Measurements from ENCODE around the gene SLC22A14. TPM values are rescaled to one million over a fixed set of nuclear protein-coding genes. Genes with fewer than 3 reads are reported as not detected.

The SLC22A14 gene
- total and polyA plus RNA-seq, 10 of the 15 experiments (the other 5 are each of a cell fraction or from before 2014, with no cell fraction given): not detected

DNA sequence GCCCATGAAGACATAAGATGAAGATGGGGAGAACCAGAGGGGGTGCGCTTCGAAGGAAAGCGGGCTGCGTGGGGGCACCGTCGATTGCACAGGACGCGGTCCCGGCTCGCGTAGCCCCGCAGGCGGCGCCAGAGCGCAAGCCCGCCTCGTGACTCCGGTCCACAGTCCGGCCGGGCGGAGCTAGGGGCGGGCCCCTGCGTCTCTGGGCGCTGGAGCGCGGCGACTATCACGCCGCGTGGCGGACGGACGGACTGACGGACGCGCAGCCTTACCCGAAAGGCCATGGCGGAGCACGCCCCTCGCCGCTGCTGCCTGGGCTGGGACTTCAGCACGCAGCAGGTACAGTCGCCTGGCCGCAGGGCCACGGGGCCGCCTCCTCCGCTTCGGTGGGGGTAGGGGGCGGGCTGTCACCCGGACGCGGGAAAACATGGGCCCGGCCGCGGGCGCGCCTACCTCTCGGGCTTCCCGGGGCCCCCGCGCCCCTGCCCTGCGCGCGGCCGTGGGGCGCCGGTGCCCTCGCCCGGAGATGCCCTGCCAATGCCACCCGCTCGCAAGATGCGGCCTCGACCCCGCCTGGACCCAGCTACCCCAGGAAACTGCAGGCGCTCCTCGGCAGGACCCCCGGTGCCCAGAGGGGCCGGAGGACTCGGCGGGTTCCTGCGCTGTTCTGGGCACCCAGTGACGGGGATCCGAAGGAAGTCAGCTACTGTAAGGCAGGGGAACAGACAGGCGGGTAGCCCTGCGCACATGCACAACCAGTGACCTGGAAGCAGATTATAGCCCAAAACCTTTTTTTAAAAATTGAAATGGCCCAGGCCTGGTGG lies 64.7 kb downstream of the SLC22A14 start, which contains the start of gene XYLB (continued):
- TF ChIP-seq TAF1 (IDR thresholded peaks at IDR 0.05; ENCODE audit: borderline replicate concordance, low read depth, low read length) (peak; percentile 25; the same call in 1 of the 2 replicates), FOXM1 (IDR thresholded peaks at IDR 0.05; ENCODE audit: low read depth, low read length) (no peak), RBBP5 (conservative IDR thresholded peaks at IDR 0.05) (no peak), ZNF622 (IDR thresholded peaks at IDR 0.05) (no peak), TCF7 (IDR thresholded peaks at IDR 0.05; ENCODE audit: borderline replicate concordance) (no peak), ZNF207 (IDR thresholded peaks at IDR 0.05; ENCODE audit: borderline replicate concordance) (no peak), ZNF24 (IDR thresholded peaks at IDR 0.05) (no peak), ESRRA (IDR thresholded peaks at IDR 0.05; ENCODE audit: low read length) (no peak), MXI1 (IDR thresholded peaks at IDR 0.05; ENCODE audit: low read depth, low read length) (peak; percentile 88), CBX3 (IDR thresholded peaks at IDR 0.05; ENCODE audit: borderline replicate concordance, low read depth) (no peak), NFYB (IDR thresholded peaks at IDR 0.05; ENCODE audit: insufficient read depth, low read depth, low read length) (no peak), YBX1 (IDR thresholded peaks at IDR 0.05) (no peak), BACH1 (IDR thresholded peaks at IDR 0.05; ENCODE audit: borderline replicate concordance) (peak; percentile 94), ZNF384 (IDR thresholded peaks at IDR 0.05; ENCODE audit: borderline replicate concordance, low read depth, low read length) (no peak), PAX8 (IDR thresholded peaks at IDR 0.05) (no peak), EZH2 (IDR thresholded peaks at IDR 0.05; ENCODE audit: borderline replicate concordance, control insufficient read depth, low read depth, low read length) (no peak), ATF7 (IDR thresholded peaks at IDR 0.05; ENCODE audit: low read depth) (no peak), YY1 (IDR thresholded peaks at IDR 0.05; ENCODE audit: low read depth, low read length) (peak; percentile 67), PAX5 (IDR thresholded peaks at IDR 0.05; ENCODE audit: borderline replicate concordance, low read depth, low read length) (peak; percentile 87; the same call in 1 of the 2 replicates), SMAD1 (IDR thresholded peaks at IDR 0.05; ENCODE audit: low read depth, partially characterized antibody) (no peak), IKZF1 (conservative IDR thresholded peaks at IDR 0.05) (peak; percentile 76), SIX5 (IDR thresholded peaks at IDR 0.05; ENCODE audit: low read depth, low read length, severe bottlenecking) (no peak), SMAD5 (IDR thresholded peaks at IDR 0.05; ENCODE audit: low read depth) (no peak), JUND (IDR thresholded peaks at IDR 0.05; ENCODE audit: low read depth, low read length) (no peak)
- TF ChIP-seq, protein P1, sequence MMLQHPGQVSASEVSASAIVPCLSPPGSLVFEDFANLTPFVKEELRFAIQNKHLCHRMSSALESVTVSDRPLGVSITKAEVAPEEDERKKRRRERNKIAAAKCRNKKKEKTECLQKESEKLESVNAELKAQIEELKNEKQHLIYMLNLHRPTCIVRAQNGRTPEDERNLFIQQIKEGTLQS (IDR thresholded peaks at IDR 0.05; ENCODE audit: borderline replicate concordance, extremely low read depth, low read depth, low read length): 0 out of 2 replicates have a peak, but pooled peaks have one; percentile 23
- TF ChIP-seq, protein P2, sequence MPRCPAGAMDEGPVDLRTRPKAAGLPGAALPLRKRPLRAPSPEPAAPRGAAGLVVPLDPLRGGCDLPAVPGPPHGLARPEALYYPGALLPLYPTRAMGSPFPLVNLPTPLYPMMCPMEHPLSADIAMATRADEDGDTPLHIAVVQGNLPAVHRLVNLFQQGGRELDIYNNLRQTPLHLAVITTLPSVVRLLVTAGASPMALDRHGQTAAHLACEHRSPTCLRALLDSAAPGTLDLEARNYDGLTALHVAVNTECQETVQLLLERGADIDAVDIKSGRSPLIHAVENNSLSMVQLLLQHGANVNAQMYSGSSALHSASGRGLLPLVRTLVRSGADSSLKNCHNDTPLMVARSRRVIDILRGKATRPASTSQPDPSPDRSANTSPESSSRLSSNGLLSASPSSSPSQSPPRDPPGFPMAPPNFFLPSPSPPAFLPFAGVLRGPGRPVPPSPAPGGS (IDR thresholded peaks at IDR 0.05; ENCODE audit: borderline replicate concordance, insufficient read depth, low read depth, low read length, poor library complexity, severe bottlenecking): peak; percentile 24
- TF ChIP-seq, protein P3, sequence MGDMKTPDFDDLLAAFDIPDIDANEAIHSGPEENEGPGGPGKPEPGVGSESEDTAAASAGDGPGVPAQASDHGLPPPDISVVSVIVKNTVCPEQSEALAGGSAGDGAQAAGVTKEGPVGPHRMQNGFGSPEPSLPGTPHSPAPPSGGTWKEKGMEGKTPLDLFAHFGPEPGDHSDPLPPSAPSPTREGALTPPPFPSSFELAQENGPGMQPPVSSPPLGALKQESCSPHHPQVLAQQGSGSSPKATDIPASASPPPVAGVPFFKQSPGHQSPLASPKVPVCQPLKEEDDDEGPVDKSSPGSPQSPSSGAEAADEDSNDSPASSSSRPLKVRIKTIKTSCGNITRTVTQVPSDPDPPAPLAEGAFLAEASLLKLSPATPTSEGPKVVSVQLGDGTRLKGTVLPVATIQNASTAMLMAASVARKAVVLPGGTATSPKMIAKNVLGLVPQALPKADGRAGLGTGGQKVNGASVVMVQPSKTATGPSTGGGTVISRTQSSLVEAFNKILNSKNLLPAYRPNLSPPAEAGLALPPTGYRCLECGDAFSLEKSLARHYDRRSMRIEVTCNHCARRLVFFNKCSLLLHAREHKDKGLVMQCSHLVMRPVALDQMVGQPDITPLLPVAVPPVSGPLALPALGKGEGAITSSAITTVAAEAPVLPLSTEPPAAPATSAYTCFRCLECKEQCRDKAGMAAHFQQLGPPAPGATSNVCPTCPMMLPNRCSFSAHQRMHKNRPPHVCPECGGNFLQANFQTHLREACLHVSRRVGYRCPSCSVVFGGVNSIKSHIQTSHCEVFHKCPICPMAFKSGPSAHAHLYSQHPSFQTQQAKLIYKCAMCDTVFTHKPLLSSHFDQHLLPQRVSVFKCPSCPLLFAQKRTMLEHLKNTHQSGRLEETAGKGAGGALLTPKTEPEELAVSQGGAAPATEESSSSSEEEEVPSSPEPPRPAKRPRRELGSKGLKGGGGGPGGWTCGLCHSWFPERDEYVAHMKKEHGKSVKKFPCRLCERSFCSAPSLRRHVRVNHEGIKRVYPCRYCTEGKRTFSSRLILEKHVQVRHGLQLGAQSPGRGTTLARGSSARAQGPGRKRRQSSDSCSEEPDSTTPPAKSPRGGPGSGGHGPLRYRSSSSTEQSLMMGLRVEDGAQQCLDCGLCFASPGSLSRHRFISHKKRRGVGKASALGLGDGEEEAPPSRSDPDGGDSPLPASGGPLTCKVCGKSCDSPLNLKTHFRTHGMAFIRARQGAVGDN (IDR thresholded peaks at IDR 0.05): peak; percentile 80
